Natural killer cell (primary cell): Measurements from ENCODE around the gene USPL1. TPM values are rescaled to one million over a fixed set of nuclear protein-coding genes. Genes with fewer than 3 reads are reported as not detected.
"Not testable (repeated sequence)": the region's sequence is repeated elsewhere in the genome, so short reads cannot be mapped to it uniquely, and the experiment has no call there.

ENCODE experiments used
- ATAC-seq, 3 donors: fragments of 150-1000 bp in 2 of 3; fragments of 200-7000 bp in 1 of 3; cut with Tn5 transposase; 1 replicate in 1 of 3; 2 replicates in 2 of 3; pipeline ENCODE4 v1.10.0; 2021; ENCODE audit warnings: mild to moderate bottlenecking in 2 of 3, moderate library complexity in 2 of 3
- DNase-seq, 2 donors: peaks; one replicate each; pipeline versions ENCODE4 v3.0.0 to v3.0.0-alpha.2; 2013 to 2021; ENCODE audit warnings: mixed read lengths in 1 of 2
- H3K27ac ChIP-seq: one replicate; pipeline ENCODE4 v1.5.1; 2013; ENCODE audit warnings: mild to moderate bottlenecking, low read length
- H3K27me3 ChIP-seq: one replicate; pipeline ENCODE4 v1.6.1; 2013; ENCODE audit warnings: low read length; ENCODE audit not compliant: control insufficient read depth, insufficient read depth
- H3K36me3 ChIP-seq: one replicate; pipeline ENCODE4 v1.6.1; 2013; ENCODE audit warnings: low read length; ENCODE audit not compliant: control insufficient read depth, insufficient read depth
- H3K4me1 ChIP-seq: one replicate; pipeline ENCODE4 v1.6.1; 2013; ENCODE audit warnings: low read length; ENCODE audit not compliant: control insufficient read depth, insufficient read depth
- H3K4me3 ChIP-seq: one replicate; pipeline ENCODE4 v1.5.1; 2013; ENCODE audit warnings: low read length
- H3K9me3 ChIP-seq: one replicate; pipeline ENCODE4 v1.6.1; 2013; ENCODE audit warnings: low read length; ENCODE audit not compliant: control insufficient read depth, insufficient read depth
- H3K27ac Mint-ChIP-seq, 2 donors: one replicate each; pipeline ENCODE4 v1.8.0; 2022; ENCODE audit warnings: mild to moderate bottlenecking in 2 of 2, mixed read lengths in 2 of 2, moderate library complexity in 1 of 2
- H3K27me3 Mint-ChIP-seq, 2 donors: one replicate each; pipeline ENCODE4 v1.8.0; 2022; ENCODE audit warnings: low read depth in 2 of 2, mixed read lengths in 2 of 2
- H3K36me3 Mint-ChIP-seq: one replicate; pipeline ENCODE4 v1.8.0; 2022; ENCODE audit warnings: mixed read lengths
- H3K4me1 Mint-ChIP-seq, 2 donors: one replicate each; pipeline ENCODE4 v1.8.0; 2022; ENCODE audit warnings: mixed read lengths in 2 of 2
- H3K4me3 Mint-ChIP-seq: one replicate; pipeline ENCODE4 v1.8.0; 2022; ENCODE audit warnings: mild to moderate bottlenecking, moderate library complexity, mixed read lengths
- H3K9me3 Mint-ChIP-seq, 2 donors: one replicate each; pipeline ENCODE4 v1.8.0; 2022; ENCODE audit warnings: mixed read lengths in 2 of 2
- WGBS: methylation state at CpG from one replicate; pipeline ENCODE4 v1.1.7; 2013; ENCODE audit warnings: missing lambda C conversion rate; ENCODE audit not compliant: insufficient coverage; 5-methylcytosine and 5-hydroxymethylcytosine counted together
- intact Hi-C: fragments of 100-400 bp; cut with micrococcal nuclease; formaldehyde crosslinking; loops from one replicate; pipeline ENCODE4 v1.14.2; 2022
- total RNA-seq, 4 donors: library from RNA; stranded (reverse); fragments of 120-200 nt in 1 of 4; gene quantifications; one replicate each; pipeline versions ENCODE4 v1.2.3 to v1.2.4, GENCODE V29; 2013 to 2022
- TF ChIP-seq, protein P1 (sequence below): fragments of 200-600 bp; IDR thresholded peaks from one replicate; pipeline ENCODE4 v1.8.0; 2022; ENCODE audit warnings: antibody characterized with exemption

USPL1 gene
- total RNA-seq, 3 donors from 2014 or later (not counting 1 experiment from before 2014, with no cell fraction given) = 34.8 to 39.0 (median 36.9) TPM

DNA sequence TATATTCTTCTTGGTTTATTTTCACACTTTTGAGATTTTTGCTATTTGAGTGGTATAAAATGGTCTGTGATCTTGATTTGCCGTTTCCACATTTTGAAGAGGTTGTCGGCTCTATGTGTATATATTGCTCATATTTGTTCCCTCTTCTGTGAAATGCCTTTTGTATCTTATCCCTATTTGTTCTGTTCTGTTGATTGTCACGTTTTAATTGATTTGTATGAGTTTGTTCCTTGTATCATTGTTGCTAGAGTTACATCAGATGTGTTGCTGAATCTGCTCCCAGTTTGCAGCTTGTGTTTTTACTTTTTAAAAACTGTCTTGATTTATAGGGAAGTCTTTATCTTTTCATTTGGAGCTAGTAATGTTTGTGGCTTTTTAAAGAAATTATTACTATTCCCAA, 17.1 kb downstream of the USPL1 start:
- TF ChIP-seq, protein P1, sequence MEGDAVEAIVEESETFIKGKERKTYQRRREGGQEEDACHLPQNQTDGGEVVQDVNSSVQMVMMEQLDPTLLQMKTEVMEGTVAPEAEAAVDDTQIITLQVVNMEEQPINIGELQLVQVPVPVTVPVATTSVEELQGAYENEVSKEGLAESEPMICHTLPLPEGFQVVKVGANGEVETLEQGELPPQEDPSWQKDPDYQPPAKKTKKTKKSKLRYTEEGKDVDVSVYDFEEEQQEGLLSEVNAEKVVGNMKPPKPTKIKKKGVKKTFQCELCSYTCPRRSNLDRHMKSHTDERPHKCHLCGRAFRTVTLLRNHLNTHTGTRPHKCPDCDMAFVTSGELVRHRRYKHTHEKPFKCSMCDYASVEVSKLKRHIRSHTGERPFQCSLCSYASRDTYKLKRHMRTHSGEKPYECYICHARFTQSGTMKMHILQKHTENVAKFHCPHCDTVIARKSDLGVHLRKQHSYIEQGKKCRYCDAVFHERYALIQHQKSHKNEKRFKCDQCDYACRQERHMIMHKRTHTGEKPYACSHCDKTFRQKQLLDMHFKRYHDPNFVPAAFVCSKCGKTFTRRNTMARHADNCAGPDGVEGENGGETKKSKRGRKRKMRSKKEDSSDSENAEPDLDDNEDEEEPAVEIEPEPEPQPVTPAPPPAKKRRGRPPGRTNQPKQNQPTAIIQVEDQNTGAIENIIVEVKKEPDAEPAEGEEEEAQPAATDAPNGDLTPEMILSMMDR = no peak
- DNase-seq = no peak
- WGBS = 93% methylated on average over 3 of the region's 3 CpGs
- no peak overlapping the region for H3K4me3 ChIP-seq
- peaks cover 43% of the 10 kb centered on the region for H3K36me3 ChIP-seq
- peaks cover 38 to 51% of the 10 kb centered on the region in 2 donors for H3K4me1 Mint-ChIP-seq
- ATAC-seq = no peak
- no peak overlapping the region for H3K4me3 Mint-ChIP-seq
- H3K27ac Mint-ChIP-seq = peak overlapping the region in 1 of 2 donors; percentile 1
- H3K36me3 Mint-ChIP-seq = peaks cover 21% of the 10 kb centered on the region
- H3K9me3 Mint-ChIP-seq = peaks cover 0 to 2% of the 10 kb centered on the region in 2 donors
- no peaks in the 10 kb centered on the region for H3K9me3 ChIP-seq
- no peaks in the 10 kb centered on the region for H3K27me3 Mint-ChIP-seq
- H3K27ac ChIP-seq = no peak overlapping the region
- intact Hi-C loops = no loop called here
- no peaks in the 10 kb centered on the region for H3K27me3 ChIP-seq
- H3K4me1 ChIP-seq = no peaks in the 10 kb centered on the region

DNA sequence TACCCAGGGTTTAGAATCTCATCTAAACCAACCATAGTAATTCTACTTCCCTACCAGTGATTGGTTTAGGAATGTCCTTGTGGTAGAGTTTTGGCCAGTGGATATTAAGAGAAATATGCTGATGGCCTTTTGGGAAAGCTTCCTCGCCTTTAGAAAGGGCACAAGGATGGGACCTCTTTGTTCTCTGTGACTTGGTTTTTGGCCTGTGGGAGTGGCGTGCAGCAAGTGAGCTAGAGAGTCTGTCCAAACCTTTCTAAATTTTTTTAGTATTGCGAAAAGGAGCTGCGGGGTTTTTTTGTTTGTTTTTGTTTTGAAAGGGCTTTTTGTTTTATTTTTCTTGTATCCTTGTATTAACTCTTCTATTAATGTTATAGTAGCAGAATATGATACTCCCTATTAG, 20.6 kb downstream of the USPL1 start:
- no peak for DNase-seq
- Mint-ChIP-seq H3K27ac (no peak overlapping the region), H3K36me3 (peaks cover 33% of the 10 kb centered on the region), H3K4me1 (peaks cover 45 to 56% of the 10 kb centered on the region in 2 donors), H3K9me3 (peaks cover 0 to 2% of the 10 kb centered on the region in 2 donors), H3K4me3 (no peak overlapping the region), H3K27me3 (no peaks in the 10 kb centered on the region)
- ATAC-seq = no peak
- intact Hi-C loops = no loop called here
- Histone ChIP-seq H3K27ac (no peak overlapping the region), H3K36me3 (peaks cover 50% of the 10 kb centered on the region), H3K4me1 (no peaks in the 10 kb centered on the region), H3K9me3 (no peaks in the 10 kb centered on the region), H3K27me3 (no peaks in the 10 kb centered on the region), H3K4me3 (no peak overlapping the region)
- TF ChIP-seq, protein P1 = no peak
- WGBS = 93% methylated on average over 3 of the region's 4 CpGs

DNA sequence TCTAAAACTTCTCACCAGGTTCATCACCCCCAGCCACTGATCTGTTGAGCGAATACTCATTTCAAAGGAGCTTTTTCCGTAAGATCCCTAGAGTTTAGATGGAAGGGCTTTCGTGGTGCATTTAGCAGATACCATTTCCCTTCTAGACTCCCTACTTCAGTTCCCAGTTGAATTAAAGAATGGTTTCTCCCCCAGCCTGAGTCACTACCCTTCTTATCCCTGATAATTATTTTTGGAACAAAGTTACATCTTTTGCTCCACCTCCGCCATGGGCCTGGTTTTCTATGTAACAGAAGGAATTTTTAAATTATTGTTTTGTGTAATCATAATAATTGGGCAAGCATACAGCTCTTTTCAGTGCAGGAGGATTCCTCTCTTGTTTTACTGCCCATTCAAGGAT, 22.0 kb downstream of the USPL1 start:
- Histone ChIP-seq H3K27ac (no peak overlapping the region), H3K36me3 (peaks cover 56% of the 10 kb centered on the region), H3K27me3 (no peaks in the 10 kb centered on the region), H3K9me3 (no peaks in the 10 kb centered on the region), H3K4me1 (no peaks in the 10 kb centered on the region), H3K4me3 (no peak overlapping the region)
- Mint-ChIP-seq H3K27ac (peak overlapping the region in 1 of 2 donors; percentile 48), H3K27me3 (no peaks in the 10 kb centered on the region), H3K4me3 (no peak overlapping the region), H3K4me1 (peaks cover 37 to 48% of the 10 kb centered on the region in 2 donors), H3K36me3 (peaks cover 24% of the 10 kb centered on the region), H3K9me3 (peaks cover 0 to 2% of the 10 kb centered on the region in 2 donors)
- DNase-seq = no peak
- WGBS = 100% methylated on average over 3 of the region's 4 CpGs
- intact Hi-C loops = no loop called here
- TF ChIP-seq, protein P1 = no peak
- no peak for ATAC-seq

DNA sequence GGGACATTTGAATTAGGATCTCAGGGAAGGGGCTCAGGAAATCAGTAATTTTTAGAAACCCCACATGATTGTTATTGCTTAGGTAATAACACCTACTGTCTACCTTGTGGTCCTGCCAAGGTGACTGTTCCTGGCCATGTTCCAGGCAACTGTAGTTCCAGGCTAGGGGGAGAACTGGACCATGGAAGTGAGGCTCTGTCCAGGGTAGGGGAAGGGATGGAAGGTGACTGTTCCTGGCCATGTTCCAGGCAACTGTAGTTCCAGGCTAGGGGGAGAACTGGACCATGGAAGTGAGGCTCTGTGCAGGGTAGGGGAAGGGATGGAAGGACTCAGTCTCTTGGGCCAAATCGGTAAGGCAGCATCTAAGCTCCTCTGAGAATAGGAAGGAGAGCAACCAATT, 23.5 kb downstream of the USPL1 start:
- H3K4me3 ChIP-seq, H3K4me3 Mint-ChIP-seq, H3K4me1 ChIP-seq, DNase-seq, H3K27me3 ChIP-seq, intact Hi-C loops, H3K9me3 ChIP-seq, ATAC-seq, H3K9me3 Mint-ChIP-seq, H3K27ac ChIP-seq, H3K27me3 Mint-ChIP-seq: not testable (repeated sequence)
- 93% methylated on average over 1 of the region's 1 CpG for WGBS
- H3K36me3 Mint-ChIP-seq = peaks cover 13% of the 10 kb centered on the region
- H3K27ac Mint-ChIP-seq = peak overlapping the region; percentile 18 to 44
- peaks cover 60% of the 10 kb centered on the region for H3K36me3 ChIP-seq
- H3K4me1 Mint-ChIP-seq = peaks cover 27 to 34% of the 10 kb centered on the region in 2 donors
